ENCODE measurements around the gene ZBED2. TPM values are rescaled to one million over a fixed set of nuclear protein-coding genes. Genes with fewer than 3 reads are reported as not detected.

The ZBED2 gene
- total and polyA plus RNA-seq, 2 donors, result 37.9 to 52.2 TPM

DNA sequence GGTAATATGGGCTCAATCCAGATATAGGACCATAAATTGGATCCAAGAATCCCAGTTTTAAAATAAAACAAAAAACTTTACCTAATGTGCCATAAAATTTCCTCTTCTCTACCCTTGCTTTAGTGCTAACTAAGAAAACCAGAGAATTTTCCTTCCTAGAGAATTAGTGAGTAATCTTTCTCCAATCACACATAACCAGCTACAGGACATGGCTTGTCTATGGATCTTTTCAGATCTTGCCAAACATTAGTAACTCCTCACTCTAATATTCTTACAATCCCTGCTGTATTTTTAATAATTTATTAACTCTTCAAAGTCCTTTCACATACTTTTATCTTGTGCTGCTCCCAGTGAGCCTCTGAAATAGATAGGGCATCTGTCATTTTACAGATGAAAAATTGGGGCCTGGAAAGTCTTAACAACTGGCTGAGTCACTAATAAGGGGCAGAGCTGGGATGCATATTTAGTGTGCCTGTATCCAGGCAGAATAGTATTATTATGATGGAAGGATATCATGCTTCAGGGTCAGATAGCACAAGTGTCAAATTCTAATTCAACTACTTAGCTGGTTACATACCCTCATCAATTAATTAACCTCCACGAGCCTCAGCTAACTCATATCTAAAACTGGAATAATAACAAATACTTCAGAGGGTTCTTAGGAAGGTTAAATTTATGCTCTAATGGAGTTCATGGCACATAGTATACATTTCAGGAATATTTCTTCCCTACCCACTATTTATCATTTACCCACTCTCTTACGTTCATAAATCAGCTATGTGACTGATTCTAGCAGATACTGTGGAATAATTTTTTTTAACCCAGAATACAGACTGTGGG is 5.6 kb downstream of the ZBED2 start:
- no peak for DNase-seq (ENCODE audit: low read depth in 6 of 9, low spot score in 9 of 9)
- H3K27ac ChIP-seq (ENCODE audit: low read depth in 1 of 2, low read length in 1 of 2), result no peak overlapping the region
- H3K27me3 ChIP-seq (ENCODE audit: control insufficient read depth in 2 of 2, insufficient read depth in 1 of 2, low read length in 1 of 2), result no peaks in the 10 kb centered on the region
- no peaks in the 10 kb centered on the region for H3K4me1 ChIP-seq (ENCODE audit: control insufficient read depth in 2 of 2, insufficient read depth in 2 of 2, low read length in 2 of 2)
- no peaks in the 10 kb centered on the region for H3K9me3 ChIP-seq (ENCODE audit: control insufficient read depth in 2 of 2, insufficient read depth in 1 of 2, low read length in 1 of 2)
- no peak overlapping the region for H3K4me3 ChIP-seq (ENCODE audit: low read length in 2 of 2)
- H3K36me3 ChIP-seq (ENCODE audit: control insufficient read depth in 2 of 2, insufficient read depth in 2 of 2, low read length in 1 of 2), result peaks cover 19 to 55% of the 10 kb centered on the region in 2 donors
- 93% methylated on average over 2 of the region's 2 CpGs for WGBS

DNA sequence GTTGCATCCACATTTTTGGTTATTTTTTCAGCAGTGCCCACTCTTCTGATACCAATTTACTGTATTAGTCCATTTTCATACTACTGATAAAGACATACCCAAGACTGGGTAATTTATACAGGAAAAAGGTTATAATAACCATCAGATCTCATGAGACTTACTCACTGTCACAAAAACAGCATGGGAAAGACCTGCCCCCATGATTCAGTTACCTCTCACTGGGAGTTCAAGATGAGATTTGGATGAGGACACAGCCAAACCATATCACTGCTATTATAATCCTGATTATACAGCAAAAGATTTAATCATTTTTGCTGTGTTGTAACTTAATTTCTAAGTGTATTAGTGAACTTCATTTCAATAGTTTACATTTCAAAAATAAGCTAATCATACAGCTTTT is 6.6 kb downstream of the ZBED2 start:
- H3K36me3 ChIP-seq (ENCODE audit: control insufficient read depth in 2 of 2, insufficient read depth in 2 of 2, low read length in 1 of 2), result peaks cover 15 to 47% of the 10 kb centered on the region in 2 donors
- no peaks in the 10 kb centered on the region for H3K27me3 ChIP-seq (ENCODE audit: control insufficient read depth in 2 of 2, insufficient read depth in 1 of 2, low read length in 1 of 2)
- H3K4me1 ChIP-seq (ENCODE audit: control insufficient read depth in 2 of 2, insufficient read depth in 2 of 2, low read length in 2 of 2), result no peaks in the 10 kb centered on the region
- no peak for DNase-seq (ENCODE audit: low read depth in 6 of 9, low spot score in 9 of 9)
- H3K9me3 ChIP-seq (ENCODE audit: control insufficient read depth in 2 of 2, insufficient read depth in 1 of 2, low read length in 1 of 2), result no peaks in the 10 kb centered on the region
- no peak overlapping the region for H3K4me3 ChIP-seq (ENCODE audit: low read length in 2 of 2)
- H3K27ac ChIP-seq (ENCODE audit: low read depth in 1 of 2, low read length in 1 of 2), result no peak overlapping the region

DNA sequence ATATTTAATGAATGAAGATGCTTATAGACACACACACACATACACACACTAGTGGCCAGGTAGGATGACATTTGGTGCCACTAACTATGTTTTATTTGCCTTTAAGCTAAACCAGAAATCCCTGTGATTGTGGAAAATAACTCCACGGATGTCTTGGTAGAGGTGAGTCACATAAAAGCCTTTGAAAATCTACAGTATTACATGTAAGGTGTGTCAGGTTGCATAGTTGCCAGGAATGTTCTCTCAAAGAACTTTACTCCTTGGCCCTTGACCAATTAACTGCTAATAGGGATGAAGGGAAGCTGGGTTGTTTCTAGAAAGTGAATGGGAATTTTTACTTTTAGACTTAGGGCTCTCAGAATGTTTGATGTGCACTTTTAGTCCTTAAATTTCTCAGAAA is 9.9 kb downstream of the ZBED2 start:
- Histone ChIP-seq H3K27ac (ENCODE audit: low read depth in 1 of 2, low read length in 1 of 2) (no peak overlapping the region), H3K27me3 (ENCODE audit: control insufficient read depth in 2 of 2, insufficient read depth in 1 of 2, low read length in 1 of 2) (no peaks in the 10 kb centered on the region), H3K9me3 (ENCODE audit: control insufficient read depth in 2 of 2, insufficient read depth in 1 of 2, low read length in 1 of 2) (no peaks in the 10 kb centered on the region), H3K4me1 (ENCODE audit: control insufficient read depth in 2 of 2, insufficient read depth in 2 of 2, low read length in 2 of 2) (no peaks in the 10 kb centered on the region), H3K36me3 (ENCODE audit: control insufficient read depth in 2 of 2, insufficient read depth in 2 of 2, low read length in 1 of 2) (peaks cover 11 to 39% of the 10 kb centered on the region in 2 donors), H3K4me3 (ENCODE audit: low read length in 2 of 2) (no peak overlapping the region)
- no peak for DNase-seq (ENCODE audit: low read depth in 6 of 9, low spot score in 9 of 9)
- WGBS, result 90% methylated on average over 1 of the region's 1 CpG

- Histone ChIP-seq H3K4me3 (ENCODE audit: low read length in 2 of 2) (no peak overlapping the region), H3K27ac (ENCODE audit: low read depth in 1 of 2, low read length in 1 of 2) (no peak overlapping the region), H3K36me3 (ENCODE audit: control insufficient read depth in 2 of 2, insufficient read depth in 2 of 2, low read length in 1 of 2) (peaks cover 11 to 39% of the 10 kb centered on the region in 2 donors), H3K4me1 (ENCODE audit: control insufficient read depth in 2 of 2, insufficient read depth in 2 of 2, low read length in 2 of 2) (no peaks in the 10 kb centered on the region), H3K9me3 (ENCODE audit: control insufficient read depth in 2 of 2, insufficient read depth in 1 of 2, low read length in 1 of 2) (no peaks in the 10 kb centered on the region), H3K27me3 (ENCODE audit: control insufficient read depth in 2 of 2, insufficient read depth in 1 of 2, low read length in 1 of 2) (no peaks in the 10 kb centered on the region)
- DNase-seq (ENCODE audit: low read depth in 6 of 9, low spot score in 9 of 9), result no peak
- WGBS, result 98% methylated on average over 1 of the region's 1 CpG
Observed at GRCh38 chr3:111584744-111585143, 10.4 kb downstream of the ZBED2 start.

DNA sequence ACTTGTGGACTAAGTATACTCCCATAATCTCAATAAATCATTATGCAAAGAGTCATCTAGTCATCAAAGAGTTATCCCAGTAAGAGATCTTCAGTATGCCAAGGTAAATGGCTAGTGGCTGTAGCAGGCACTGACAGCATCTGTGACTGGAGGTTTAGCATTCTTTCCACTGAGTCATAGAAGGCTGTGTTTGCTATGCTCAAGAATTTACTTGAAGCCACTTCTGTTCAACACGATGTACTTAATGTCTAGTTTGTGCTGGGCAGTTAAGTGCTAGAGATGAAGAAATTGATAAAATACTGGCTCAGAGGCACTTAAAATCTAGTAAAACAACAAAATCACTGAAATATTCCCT is 13.0 kb downstream of the ZBED2 start:
- WGBS, result 99% methylated on average over 1 of the region's 1 CpG
- Histone ChIP-seq H3K9me3 (ENCODE audit: control insufficient read depth in 2 of 2, insufficient read depth in 1 of 2, low read length in 1 of 2) (no peaks in the 10 kb centered on the region), H3K4me3 (ENCODE audit: low read length in 2 of 2) (no peak overlapping the region), H3K27ac (ENCODE audit: low read depth in 1 of 2, low read length in 1 of 2) (no peak overlapping the region), H3K27me3 (ENCODE audit: control insufficient read depth in 2 of 2, insufficient read depth in 1 of 2, low read length in 1 of 2) (no peaks in the 10 kb centered on the region), H3K36me3 (ENCODE audit: control insufficient read depth in 2 of 2, insufficient read depth in 2 of 2, low read length in 1 of 2) (peaks cover 3 to 37% of the 10 kb centered on the region in 2 donors), H3K4me1 (ENCODE audit: control insufficient read depth in 2 of 2, insufficient read depth in 2 of 2, low read length in 2 of 2) (peaks cover 1 to 3% of the 10 kb centered on the region in 2 donors)
- no peak for DNase-seq (ENCODE audit: low read depth in 6 of 9, low spot score in 9 of 9)

DNA sequence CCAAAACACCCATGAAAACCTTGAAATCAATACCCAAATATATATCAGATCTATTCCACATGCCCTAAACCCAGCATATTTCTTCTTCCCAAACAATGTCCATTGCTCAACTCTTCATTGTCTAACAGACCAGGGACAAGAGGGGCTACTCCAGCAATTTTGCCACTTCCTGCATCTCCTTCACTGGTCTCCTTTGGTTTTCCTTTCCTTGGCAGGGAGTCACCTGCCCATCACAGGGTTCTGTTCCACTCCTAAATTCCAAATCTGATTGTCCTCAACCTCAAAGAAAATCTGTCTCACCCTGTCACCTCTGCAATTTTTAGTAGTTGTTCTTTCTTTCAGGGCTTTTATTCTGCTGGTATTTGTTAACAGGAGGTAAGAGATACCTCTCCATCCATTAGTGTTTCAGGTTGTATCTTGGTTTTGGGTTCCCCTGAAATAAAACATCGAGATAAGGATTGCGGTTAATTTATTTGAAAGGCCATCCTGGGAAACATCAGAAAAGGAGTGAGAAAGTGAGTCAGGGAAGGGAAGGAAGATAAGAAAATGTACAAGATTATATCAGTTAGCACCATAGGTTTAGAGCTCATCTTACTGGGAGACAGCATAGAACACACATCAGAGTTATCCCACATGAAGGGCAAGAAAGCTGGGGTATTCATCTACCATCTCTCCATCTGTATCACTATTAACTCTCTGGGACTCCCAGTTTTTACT is 13.6 kb downstream of the ZBED2 start:
- DNase-seq (ENCODE audit: low read depth in 6 of 9, low spot score in 9 of 9), result no peak
- H3K36me3 ChIP-seq (ENCODE audit: control insufficient read depth in 2 of 2, insufficient read depth in 2 of 2, low read length in 1 of 2), result peaks cover 3 to 37% of the 10 kb centered on the region in 2 donors
- H3K27me3 ChIP-seq (ENCODE audit: control insufficient read depth in 2 of 2, insufficient read depth in 1 of 2, low read length in 1 of 2), result no peaks in the 10 kb centered on the region
- H3K9me3 ChIP-seq (ENCODE audit: control insufficient read depth in 2 of 2, insufficient read depth in 1 of 2, low read length in 1 of 2), result no peaks in the 10 kb centered on the region
- WGBS, result 90% methylated on average over 2 of the region's 2 CpGs
- no peak overlapping the region for H3K4me3 ChIP-seq (ENCODE audit: low read length in 2 of 2)
- H3K27ac ChIP-seq (ENCODE audit: low read depth in 1 of 2, low read length in 1 of 2), result no peak overlapping the region
- H3K4me1 ChIP-seq (ENCODE audit: control insufficient read depth in 2 of 2, insufficient read depth in 2 of 2, low read length in 2 of 2), result peaks cover 3 to 4% of the 10 kb centered on the region in 2 donors

DNA sequence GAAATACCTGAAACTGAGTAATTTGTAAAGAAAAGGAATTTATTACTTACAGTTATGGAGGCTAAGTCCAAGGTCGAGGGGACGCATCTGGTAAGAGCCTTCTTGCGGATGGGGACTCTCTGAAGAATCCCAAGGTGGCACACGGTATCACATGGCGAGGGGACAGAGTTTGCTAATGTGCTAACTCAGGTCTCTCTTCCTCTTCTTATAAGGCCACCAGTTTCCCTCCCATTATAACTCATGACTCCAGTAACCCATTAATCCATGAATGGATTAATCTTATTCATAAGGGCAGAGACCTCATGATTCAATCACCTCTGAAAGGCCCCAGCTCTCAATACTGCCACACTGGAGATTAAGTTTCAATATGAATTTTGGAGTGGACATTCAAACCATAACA is 15.7 kb downstream of the ZBED2 start:
- no peaks in the 10 kb centered on the region for H3K9me3 ChIP-seq (ENCODE audit: control insufficient read depth in 2 of 2, insufficient read depth in 1 of 2, low read length in 1 of 2)
- H3K27me3 ChIP-seq (ENCODE audit: control insufficient read depth in 2 of 2, insufficient read depth in 1 of 2, low read length in 1 of 2), result no peaks in the 10 kb centered on the region
- H3K4me3 ChIP-seq (ENCODE audit: low read length in 2 of 2), result no peak overlapping the region
- no peak overlapping the region for H3K27ac ChIP-seq (ENCODE audit: low read depth in 1 of 2, low read length in 1 of 2)
- peaks cover 3 to 4% of the 10 kb centered on the region in 2 donors for H3K4me1 ChIP-seq (ENCODE audit: control insufficient read depth in 2 of 2, insufficient read depth in 2 of 2, low read length in 2 of 2)
- WGBS, result 97% methylated on average over 5 of the region's 5 CpGs
- DNase-seq (ENCODE audit: low read depth in 6 of 9, low spot score in 9 of 9), result no peak
- peaks cover 0 to 31% of the 10 kb centered on the region in 2 donors for H3K36me3 ChIP-seq (ENCODE audit: control insufficient read depth in 2 of 2, insufficient read depth in 2 of 2, low read length in 1 of 2)

GRCh38 chr3:111578867-111579266 is 16.3 kb downstream of the ZBED2 start:
- DNase-seq (ENCODE audit: low read depth in 6 of 9, low spot score in 9 of 9), result no peak
- Histone ChIP-seq H3K4me3 (ENCODE audit: low read length in 2 of 2) (no peak overlapping the region), H3K27me3 (ENCODE audit: control insufficient read depth in 2 of 2, insufficient read depth in 1 of 2, low read length in 1 of 2) (no peaks in the 10 kb centered on the region), H3K36me3 (ENCODE audit: control insufficient read depth in 2 of 2, insufficient read depth in 2 of 2, low read length in 1 of 2) (peaks cover 0 to 31% of the 10 kb centered on the region in 2 donors), H3K4me1 (ENCODE audit: control insufficient read depth in 2 of 2, insufficient read depth in 2 of 2, low read length in 2 of 2) (peaks cover 3 to 4% of the 10 kb centered on the region in 2 donors), H3K9me3 (ENCODE audit: control insufficient read depth in 2 of 2, insufficient read depth in 1 of 2, low read length in 1 of 2) (no peaks in the 10 kb centered on the region), H3K27ac (ENCODE audit: low read depth in 1 of 2, low read length in 1 of 2) (no peak overlapping the region)
- over 99% methylated on average over 4 of the region's 4 CpGs for WGBS
